Nucleus accumbens (tissue), 56 donors: Measurements from ENCODE around the gene GORASP2.

ENCODE experiments used
- DNase-seq, 56 donors: peaks; one replicate each; lab custom pipeline; 2025; lab: John Stamatoyannopoulos, UW

GORASP2 gene

GRCh38 chr2:170963386-170963785 is 34.3 kb downstream of the GORASP2 start:
- DNase-seq: no peak

- peak in 13 of 56 donors; percentile 7 to 48 (median 17) for DNase-seq
These were observed 36.6 kb downstream of the GORASP2 start for GRCh38 chr2:170965446-170966225.

- DNase-seq: no peak
These were observed 37.8 kb downstream of the GORASP2 start for GRCh38 chr2:170966648-170967396.

- no peak for DNase-seq
These were observed 38.5 kb downstream of the GORASP2 start for GRCh38 chr2:170967553-170967952.

GRCh38 chr2:170968205-170969003 is 39.4 kb downstream of the GORASP2 start:
- no peak for DNase-seq

- DNase-seq: no peak
These were observed 40.0 kb downstream of the GORASP2 start for GRCh38 chr2:170969030-170969429.

GRCh38 chr2:170969872-170970496 is 40.9 kb downstream of the GORASP2 start:
- no peak for DNase-seq

GRCh38 chr2:170971071-170971470 is 42.0 kb downstream of the GORASP2 start:
- no peak for DNase-seq

GRCh38 chr2:170972296-170973224 is 43.5 kb downstream of the GORASP2 start:
- no peak for DNase-seq

GRCh38 chr2:170973225-170973491 is 44.1 kb downstream of the GORASP2 start:
- DNase-seq: no peak

GRCh38 chr2:170973492-170974303 is 44.6 kb downstream of the GORASP2 start:
- peak in 54 of 56 donors; percentile 28 to 91 (median 66) for DNase-seq

GRCh38 chr2:170974304-170974993 is 45.4 kb downstream of the GORASP2 start:
- no peak for DNase-seq

- DNase-seq: no peak
These were observed 46.3 kb downstream of the GORASP2 start for GRCh38 chr2:170975127-170975942.

GRCh38 chr2:170975943-170976270 is 46.9 kb downstream of the GORASP2 start:
- DNase-seq: no peak

- DNase-seq: no peak
These were observed 55.0 kb downstream of the GORASP2 start for GRCh38 chr2:170984079-170984478.

- DNase-seq: no peak
These were observed 56.4 kb downstream of the GORASP2 start for GRCh38 chr2:170985407-170985806.

GRCh38 chr2:170986566-170987258 is 57.7 kb downstream of the GORASP2 start:
- no peak for DNase-seq
